H1 (cell line): ENCODE results near the gene TPP1. TPM values are rescaled to one million over a fixed set of nuclear protein-coding genes. Genes with fewer than 3 reads are reported as not detected.

Experiments used
- CHD7 ChIP-seq: fragments of 300-600 bp; sonication (generic); IDR thresholded peaks from 2 replicates; pipeline ENCODE4 v1.7.1; 2012; ENCODE audit warnings: low read length, moderate library complexity, mild to moderate bottlenecking, inconsistent platforms; ENCODE audit not compliant: insufficient replicate concordance
- JUN ChIP-seq: IDR thresholded peaks from 2 replicates; pipeline ENCODE4 v1.6.1; 2011; ENCODE audit warnings: low read depth, mild to moderate bottlenecking, improper control_type of control experiment, low read length
- SAP30 ChIP-seq: fragments of 300-600 bp; sonication (generic); IDR thresholded peaks from 2 replicates; pipeline ENCODE4 v1.7.1; 2012; ENCODE audit warnings: low read length, moderate library complexity, mild to moderate bottlenecking, inconsistent platforms; ENCODE audit not compliant: insufficient read depth, insufficient replicate concordance
- SIN3A ChIP-seq, 2 experiments: IDR thresholded peaks in 1 of 2; conservative IDR thresholded peaks in 1 of 2; 2 replicates each; pipeline ENCODE4 v1.6.1; 2011 to 2012; ENCODE audit warnings: low read length in 2 of 2, improper control_type of control experiment in 1 of 2, low read depth in 1 of 2, mild to moderate bottlenecking in 1 of 2
- SIRT6 ChIP-seq: IDR thresholded peaks from one replicate; pipeline ENCODE4 v1.7.1; 2012; ENCODE audit warnings: low read length, inconsistent platforms
- SP4 ChIP-seq: IDR thresholded peaks from 2 replicates; pipeline ENCODE4 v1.6.1; 2012; ENCODE audit warnings: low read length, inconsistent platforms
- polyA plus RNA-seq, 7 experiments: library from polyadenylated mRNA; depleted of rRNA in 3 of 7; stranded (reverse) in 5 of 7; unstranded in 2 of 7; fragments of >200 nt in 5 of 7; fragments of 200-250 nt in 2 of 7; gene quantifications; 1 replicate in 5 of 7; 2 replicates in 1 of 7; 4 replicates in 1 of 7; pipeline versions ENCODE4 v1.2.1 to v1.2.3, GENCODE V29; 2011 to 2013; ENCODE audit warnings: missing spikeins in 2 of 7, mixed read lengths in 2 of 7
- total RNA-seq: library from RNA; stranded (reverse); fragmentation: NEBNext Ultra II Directional; extraction: Animal tissue kit (Norgen Biotek cat#: 25700); gene quantifications from 2 replicates; pipeline ENCODE4 v1.2.1, GENCODE V29; 2021

Gene TPP1
- total and polyA plus RNA-seq, 2 of the 8 experiments (the other 6 are each of a cell fraction or from before 2014, with no cell fraction given), result 36.1 to 77.5 TPM

- no peak for TF ChIP-seq CHD7
- no peak for TF ChIP-seq SP4
- no peak for TF ChIP-seq SIN3A (conservative IDR thresholded peaks at IDR 0.05 in 1 of 2, IDR thresholded peaks at IDR 0.05 in 1 of 2; ENCODE audit: low read depth in 1 of 2, low read length in 2 of 2)
- no peak for TF ChIP-seq JUN
- TF ChIP-seq SAP30, result no peak
- TF ChIP-seq SIRT6, result no peak
- TF ChIP-seq, all 59 proteins: peak for 0
These were observed 862 bp downstream of the TPP1 start (continued) for GRCh38 chr11:6618117-6619003.
